ENCODE data around the gene EPG5.
A peak's percentile ranks its signal among the peaks of the same experiment; 100 is the strongest.

EPG5 gene

GRCh38 chr18:45920367-45920766 lies 46.8 kb downstream of the EPG5 start:
- DNase-seq, result no peak

GRCh38 chr18:45916302-45916701 lies 50.8 kb downstream of the EPG5 start:
- no peak for DNase-seq

GRCh38 chr18:45913276-45913675 lies 53.9 kb downstream of the EPG5 start:
- no peak for DNase-seq

GRCh38 chr18:45910405-45911023 lies 56.6 kb downstream of the EPG5 start:
- DNase-seq, result peak; percentile 61

- no peak for DNase-seq
Measured at GRCh38 chr18:45901654-45902210, 65.4 kb downstream of the EPG5 start.

- DNase-seq, result no peak
Measured at GRCh38 chr18:45900623-45901022, 66.5 kb downstream of the EPG5 start.

- no peak for DNase-seq
Measured at GRCh38 chr18:45896991-45897390, 70.1 kb downstream of the EPG5 start.

GRCh38 chr18:45896452-45896851 lies 70.7 kb downstream of the EPG5 start:
- no peak for DNase-seq

GRCh38 chr18:45895339-45895738 lies 71.8 kb downstream of the EPG5 start:
- DNase-seq, result no peak

- no peak for DNase-seq
Measured at GRCh38 chr18:45894818-45895217, 72.3 kb downstream of the EPG5 start.

- no peak for DNase-seq
Measured at GRCh38 chr18:45891806-45892205, 75.3 kb downstream of the EPG5 start.

- DNase-seq, result no peak
Measured at GRCh38 chr18:45890606-45891005, 76.5 kb downstream of the EPG5 start.

- no peak for DNase-seq
Measured at GRCh38 chr18:45889419-45890064, 77.6 kb downstream of the EPG5 start.

- no peak for DNase-seq
Measured at GRCh38 chr18:45887585-45887984, 79.5 kb downstream of the EPG5 start.

- no peak for DNase-seq
Measured at GRCh38 chr18:45880876-45881558, 86.1 kb downstream of the EPG5 start.

GRCh38 chr18:45879681-45880655 lies 87.2 kb downstream of the EPG5 start:
- DNase-seq, result peak; percentile 78

- DNase-seq, result no peak
Measured at GRCh38 chr18:45877403-45877802, 89.7 kb downstream of the EPG5 start.

- DNase-seq, result no peak
Measured at GRCh38 chr18:45876161-45876560, 91.0 kb downstream of the EPG5 start.

GRCh38 chr18:45874491-45875184 lies 92.5 kb downstream of the EPG5 start:
- no peak for DNase-seq

GRCh38 chr18:45871431-45872084 lies 95.6 kb downstream of the EPG5 start:
- no peak for DNase-seq

GRCh38 chr18:45870419-45870818 lies 96.7 kb downstream of the EPG5 start:
- DNase-seq, result no peak

- DNase-seq, result no peak
Measured at GRCh38 chr18:45865466-45865865, 101.7 kb downstream of the EPG5 start.

All from activated T-cell treated with anti-CD3 and anti-CD28 coated beads, Interleukin-2, amount 50 U/mL, for 1 hour (primary cell).